Measurements from ENCODE around the gene KLK11.

KLK11 gene, protein sequence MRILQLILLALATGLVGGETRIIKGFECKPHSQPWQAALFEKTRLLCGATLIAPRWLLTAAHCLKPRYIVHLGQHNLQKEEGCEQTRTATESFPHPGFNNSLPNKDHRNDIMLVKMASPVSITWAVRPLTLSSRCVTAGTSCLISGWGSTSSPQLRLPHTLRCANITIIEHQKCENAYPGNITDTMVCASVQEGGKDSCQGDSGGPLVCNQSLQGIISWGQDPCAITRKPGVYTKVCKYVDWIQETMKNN

DNA sequence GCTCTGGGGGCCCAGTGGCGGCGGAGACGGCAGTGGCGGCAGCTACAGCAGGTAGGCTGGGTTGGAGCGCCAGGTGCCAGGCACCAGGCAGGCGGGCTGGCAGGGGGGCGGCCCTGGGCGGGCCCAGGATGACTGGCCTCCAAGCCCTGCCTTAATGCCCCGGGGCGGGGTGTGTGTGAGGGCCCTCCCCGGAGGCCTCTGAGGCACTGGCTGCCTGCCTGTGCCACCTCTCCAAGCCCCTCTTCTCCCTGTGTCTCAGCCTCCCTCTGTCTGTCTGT lies at the start of gene KLK11:
KLK11 (minus strand) TSS at position 63 of the 278 bp plus-strand sequence. CDS start 985 bp downstream, outside the sequence.
- no peak for DNase-seq (ENCODE audit: low read depth)

DNA sequence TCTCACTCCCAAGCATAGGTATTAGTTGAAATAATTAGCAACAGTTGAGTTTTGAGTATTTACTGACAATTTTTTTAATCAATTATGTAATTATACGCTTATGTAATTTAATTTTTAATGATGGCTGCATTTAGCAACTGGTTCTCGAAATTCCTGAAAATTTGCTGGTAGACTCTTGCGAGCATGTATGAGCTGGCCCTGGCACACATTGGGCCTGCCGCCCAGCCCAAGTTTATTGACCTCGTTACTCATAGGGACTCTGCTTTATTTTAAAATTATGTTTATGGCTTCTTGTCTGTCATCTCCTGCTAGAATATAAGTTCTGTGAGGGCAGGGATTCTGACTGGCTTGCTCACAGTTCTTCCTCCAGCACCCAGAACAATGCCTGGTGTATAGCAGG lies 49.6 kb upstream of the KLK11 start:
- DNase-seq (ENCODE audit: low read depth) = no peak

DNA sequence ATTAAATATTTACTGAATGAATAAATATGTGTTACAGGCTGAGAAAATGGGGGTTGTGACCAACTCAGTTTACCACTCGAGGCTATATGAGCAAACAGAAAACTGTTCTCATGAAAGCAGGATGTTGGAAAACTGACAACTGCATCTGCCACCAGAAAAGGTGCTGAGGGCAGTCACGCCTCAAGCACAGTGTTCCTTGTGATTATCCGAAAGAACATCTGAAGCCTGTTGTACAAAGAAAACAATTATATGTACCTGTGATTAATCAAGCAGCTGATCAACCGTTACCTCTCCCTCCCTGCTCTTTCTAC lies 44.6 kb upstream of the KLK11 start:
- DNase-seq (ENCODE audit: low read depth) = no peak

DNA sequence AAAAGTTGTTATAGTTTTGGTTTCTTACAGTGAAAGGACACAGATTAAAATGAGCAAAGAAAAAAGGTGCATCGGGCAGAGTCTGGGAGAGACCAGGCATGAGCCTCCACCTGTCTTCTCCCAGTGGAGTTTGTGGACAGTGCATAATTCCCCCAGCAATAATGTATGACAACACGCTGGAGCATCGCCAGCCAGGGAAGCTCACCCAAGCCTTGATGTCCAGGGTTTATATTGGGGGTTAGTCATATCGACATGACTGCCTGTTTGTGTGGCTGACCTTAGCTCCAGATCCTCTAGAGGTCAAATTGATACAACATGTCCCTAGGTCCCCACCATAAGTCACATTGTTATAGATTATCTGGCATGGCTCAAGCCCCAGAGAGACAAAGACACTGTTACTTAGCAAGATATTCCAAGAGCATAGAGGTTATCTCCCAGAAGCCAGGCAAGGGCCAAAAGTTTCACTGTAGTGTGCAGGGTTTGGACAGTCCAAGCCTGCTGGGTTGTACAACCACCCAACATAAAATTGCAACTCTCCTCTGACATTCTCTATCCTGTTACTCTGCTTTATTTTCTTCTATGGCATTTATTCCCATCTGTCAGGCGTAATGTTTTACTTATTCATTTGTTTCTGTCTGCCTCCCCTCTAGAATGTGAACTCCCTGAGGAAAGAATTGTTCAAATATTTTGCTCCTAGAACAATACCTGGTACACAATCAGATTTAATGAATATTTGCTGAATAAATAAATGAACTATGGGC lies 44.1 kb upstream of the KLK11 start:
- DNase-seq (ENCODE audit: low read depth) = no peak

DNA sequence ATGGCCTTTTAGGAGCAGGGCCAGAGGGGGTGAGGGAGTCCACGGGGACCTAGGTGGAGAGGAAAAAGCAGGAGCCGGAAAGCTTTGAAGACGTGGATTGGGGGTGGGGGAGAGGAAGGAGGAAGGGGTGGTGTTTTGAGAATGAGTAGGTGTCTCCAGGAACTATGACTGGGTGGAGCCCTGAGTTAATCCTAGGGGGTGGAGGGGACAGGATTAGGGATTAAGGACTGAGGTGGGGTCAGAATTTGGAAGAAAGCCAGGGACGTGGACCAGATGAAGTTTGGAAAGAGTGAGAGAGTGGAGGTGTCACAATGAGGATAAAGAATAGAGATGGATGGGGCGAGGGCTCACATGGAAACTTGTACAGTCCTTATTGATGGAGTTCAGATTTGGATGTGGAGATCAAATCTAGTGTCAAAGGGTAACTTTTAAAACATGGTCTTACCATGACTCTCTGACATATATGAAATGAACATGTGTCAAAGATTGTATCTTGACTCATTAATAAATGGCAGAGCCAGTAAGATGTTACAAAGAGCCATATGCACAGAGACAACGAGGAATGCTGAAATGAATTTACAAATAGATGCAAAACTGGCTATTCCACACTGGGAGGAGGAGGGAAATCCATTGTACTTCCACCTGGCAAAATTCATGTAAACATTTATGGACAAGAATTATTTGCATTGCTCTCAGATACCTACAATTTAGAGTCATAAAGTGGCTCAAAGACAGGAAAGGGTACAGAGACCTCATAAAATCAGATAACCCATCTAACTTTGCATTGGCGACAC lies 40.2 kb upstream of the KLK11 start:
- DNase-seq (ENCODE audit: low read depth) = no peak

DNA sequence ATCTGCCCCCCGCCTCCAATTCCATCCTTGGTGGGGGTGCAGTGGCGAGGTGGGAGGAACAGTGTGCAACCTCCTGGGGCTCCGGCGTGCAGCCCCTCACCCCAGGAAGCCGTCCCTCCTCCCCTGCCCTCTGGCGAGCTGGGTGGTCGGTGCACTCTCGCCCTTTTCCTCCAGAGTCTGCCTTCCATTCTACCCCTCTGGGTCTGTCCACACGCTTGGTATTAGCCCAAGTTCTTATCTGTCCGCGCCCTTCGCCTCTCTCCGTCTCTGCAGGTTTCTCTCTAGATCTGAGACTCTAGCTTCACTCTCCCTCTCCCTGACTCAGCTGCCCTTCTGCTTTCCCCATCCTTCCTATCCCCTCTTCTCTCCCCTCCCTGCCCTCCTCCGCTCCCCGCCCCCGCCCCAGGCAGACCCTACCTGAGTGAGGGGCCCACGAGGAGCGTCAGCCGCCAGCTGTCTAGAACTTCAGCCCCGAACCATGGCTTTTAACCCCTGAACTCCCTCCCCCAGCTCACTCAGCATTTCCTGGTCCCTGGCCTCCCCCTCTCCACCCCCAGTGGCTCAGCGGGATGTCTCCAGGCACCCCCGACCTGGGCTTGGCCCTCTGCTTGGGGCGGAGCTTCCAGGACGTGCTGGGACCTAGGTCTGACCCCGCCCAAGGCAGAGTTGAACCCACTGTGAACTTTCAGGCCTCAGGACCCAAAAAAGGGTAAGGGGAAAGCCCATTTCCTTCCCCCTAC lies 39.0 kb upstream of the KLK11 start:
- DNase-seq (ENCODE audit: low read depth) = no peak

DNA sequence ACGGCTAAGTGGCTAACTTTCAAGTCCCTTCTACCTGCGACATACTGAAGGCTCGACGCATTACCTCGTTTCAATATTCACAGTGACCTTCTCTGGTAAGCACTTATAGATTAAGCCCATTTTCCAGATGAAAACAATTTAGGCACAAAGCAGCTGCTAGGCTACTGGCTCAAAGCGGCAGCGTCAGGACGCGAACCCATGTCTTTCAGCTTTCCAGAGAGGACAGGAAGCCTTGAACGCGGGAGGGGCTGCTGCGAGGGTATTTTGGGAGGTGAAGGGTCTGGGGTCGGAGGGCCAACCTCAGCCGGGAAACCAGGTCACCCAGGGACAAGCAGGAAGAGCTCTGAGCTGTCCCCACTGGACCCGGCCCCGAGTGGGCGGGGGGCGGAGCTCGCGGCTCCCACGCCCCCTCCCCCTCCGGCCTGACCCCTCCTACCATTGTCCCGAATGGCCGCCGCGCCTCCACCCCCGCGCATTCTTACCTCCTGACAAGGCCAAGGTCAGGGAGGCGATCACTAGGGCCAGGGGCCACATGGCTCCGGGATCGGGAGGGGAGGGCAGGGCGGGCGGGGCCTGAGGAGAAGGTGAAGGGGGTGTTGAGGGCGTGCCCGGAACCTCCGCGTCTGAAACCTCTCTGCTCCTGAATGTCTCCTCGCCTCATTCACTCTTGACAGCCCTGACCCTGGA lies 38.3 kb upstream of the KLK11 start, which contains the start of gene KLK13:
KLK13 (minus strand) TSS at position 559 of the 687 bp plus-strand sequence; CDS start at position 534, 25 bp downstream.
- DNase-seq (ENCODE audit: low read depth) = no peak

DNA sequence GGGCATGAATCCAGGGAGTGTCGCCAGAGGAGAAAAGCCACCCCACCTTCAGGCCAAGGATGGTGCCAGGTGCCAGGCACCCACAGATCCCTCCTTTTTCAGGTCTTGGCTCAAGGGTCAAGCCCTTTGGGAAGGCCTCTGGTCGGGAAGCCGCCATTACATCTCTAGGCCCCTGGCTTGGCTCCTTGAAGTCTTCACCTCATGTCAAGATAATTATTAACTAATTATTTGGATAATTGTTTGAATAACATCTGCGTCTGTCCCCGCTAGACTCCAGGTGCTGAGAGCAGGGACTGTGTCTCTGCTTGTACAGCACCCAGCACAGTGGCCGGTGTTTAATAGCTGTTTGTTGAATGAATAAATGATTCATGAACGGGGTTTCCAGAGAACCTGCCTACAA lies 37.2 kb upstream of the KLK11 start:
- DNase-seq (ENCODE audit: low read depth) = no peak

DNA sequence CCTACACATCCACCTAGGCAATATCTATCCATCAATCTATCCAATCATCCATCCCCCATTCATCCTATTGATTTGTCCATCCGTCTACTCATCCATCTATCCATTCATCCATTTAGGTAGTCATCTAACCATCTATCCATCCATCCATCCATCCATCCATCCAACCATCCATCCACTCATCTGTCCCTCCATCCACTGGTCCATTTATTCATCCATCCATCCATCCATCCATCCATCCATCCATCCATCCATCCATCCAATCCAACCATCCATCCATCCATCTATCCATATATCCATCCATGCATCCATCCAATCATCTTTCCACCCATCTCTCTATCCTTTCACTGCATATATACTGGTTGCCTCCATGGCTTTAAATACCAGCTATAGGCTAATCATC lies 34.6 kb upstream of the KLK11 start:
- no peak for DNase-seq (ENCODE audit: low read depth)

DNA sequence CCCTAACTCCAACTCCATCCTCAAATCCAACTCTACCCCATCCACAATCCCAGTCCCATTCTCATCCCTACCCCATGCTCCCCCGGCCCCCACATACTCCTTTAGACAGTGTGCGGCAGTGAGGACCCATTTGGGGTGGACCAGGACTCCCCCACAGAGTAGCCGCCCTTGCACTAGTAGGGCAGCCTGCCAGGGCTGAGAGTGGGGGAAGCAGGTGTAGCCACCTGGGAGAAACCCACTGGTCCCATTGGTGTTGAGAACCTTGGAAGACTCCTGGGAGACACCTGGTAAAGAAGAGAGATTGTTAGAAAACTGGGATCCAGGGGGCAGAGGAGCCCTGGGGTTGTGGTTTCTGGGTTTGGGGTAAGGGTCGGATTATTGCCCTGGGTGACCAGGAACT lies 33.9 kb upstream of the KLK11 start:
- DNase-seq (ENCODE audit: low read depth) = no peak

DNA sequence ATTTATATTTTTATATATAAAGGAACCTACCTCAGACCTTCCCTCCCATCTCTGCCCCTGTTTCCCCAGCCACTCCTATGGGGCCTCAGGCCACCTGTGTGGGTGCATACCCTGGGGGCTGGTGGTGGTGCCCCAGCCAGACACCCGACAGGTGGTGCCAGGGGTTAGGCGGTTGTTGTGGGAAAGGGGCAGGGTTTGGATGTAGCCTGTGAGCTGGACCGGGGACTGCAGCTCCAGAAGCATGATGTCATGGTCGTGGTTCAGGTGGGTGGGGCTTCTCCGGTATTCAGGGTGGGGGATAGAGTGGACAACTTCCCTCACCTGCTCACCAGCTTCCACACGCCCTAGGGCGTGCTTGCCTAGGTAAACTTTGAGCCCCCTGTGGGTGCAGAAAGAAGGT lies 33.3 kb upstream of the KLK11 start:
- no peak for DNase-seq (ENCODE audit: low read depth)

DNA sequence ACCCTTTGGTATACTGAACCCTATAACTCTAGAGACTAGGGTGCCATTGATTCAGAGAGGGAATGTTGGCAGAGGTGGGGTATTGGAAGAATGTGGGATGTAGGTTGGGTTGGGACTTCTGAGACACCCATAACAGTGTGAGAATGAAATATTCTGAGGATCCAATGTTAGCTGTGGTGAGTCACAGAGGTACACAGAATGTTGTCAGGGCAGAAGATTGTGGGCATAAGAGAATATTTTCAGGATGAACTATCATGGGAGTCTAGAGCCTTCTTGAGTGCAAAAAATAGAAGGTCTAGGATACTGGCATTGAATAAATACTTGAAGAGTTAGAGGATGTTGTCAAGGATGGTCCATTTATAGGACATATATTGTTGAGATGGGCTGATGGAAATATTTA lies 29.4 kb upstream of the KLK11 start:
- no peak for DNase-seq (ENCODE audit: low read depth)

DNA sequence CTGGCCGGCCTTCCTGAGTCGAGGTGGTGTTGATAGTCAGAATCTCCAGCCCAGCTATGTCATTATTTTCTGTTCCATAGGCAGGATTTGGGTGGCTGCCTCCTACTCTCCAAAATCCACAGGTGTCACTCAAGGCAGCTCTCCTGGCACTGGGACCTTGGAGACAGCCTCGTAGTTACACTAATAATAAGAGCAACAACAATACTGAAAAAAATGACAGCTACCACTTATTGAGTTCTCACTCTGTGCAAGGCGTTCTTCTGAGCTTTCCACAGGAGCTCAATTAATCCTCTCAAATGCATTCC lies 20.6 kb upstream of the KLK11 start:
- DNase-seq (ENCODE audit: low read depth) = no peak

DNA sequence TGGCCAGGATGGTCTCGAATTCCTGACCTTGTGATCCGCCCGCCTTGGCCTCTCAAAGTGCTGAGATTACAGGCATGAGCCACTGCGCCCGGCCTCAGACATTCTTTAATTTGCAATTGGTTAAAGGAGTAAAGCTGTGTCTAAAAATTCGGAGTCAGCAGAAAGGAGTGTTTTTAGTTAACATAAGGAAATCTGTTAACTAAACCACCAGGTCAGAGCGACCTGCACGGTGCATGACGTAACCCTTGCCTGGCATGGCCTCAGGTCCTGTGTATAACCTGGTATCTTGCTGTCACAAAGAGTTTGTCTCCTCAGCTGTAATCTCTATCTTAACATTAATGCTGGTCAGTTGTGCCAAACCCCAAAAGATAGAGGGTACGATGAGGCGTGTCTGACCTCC lies 17.9 kb upstream of the KLK11 start:
- no peak for DNase-seq (ENCODE audit: low read depth)

DNA sequence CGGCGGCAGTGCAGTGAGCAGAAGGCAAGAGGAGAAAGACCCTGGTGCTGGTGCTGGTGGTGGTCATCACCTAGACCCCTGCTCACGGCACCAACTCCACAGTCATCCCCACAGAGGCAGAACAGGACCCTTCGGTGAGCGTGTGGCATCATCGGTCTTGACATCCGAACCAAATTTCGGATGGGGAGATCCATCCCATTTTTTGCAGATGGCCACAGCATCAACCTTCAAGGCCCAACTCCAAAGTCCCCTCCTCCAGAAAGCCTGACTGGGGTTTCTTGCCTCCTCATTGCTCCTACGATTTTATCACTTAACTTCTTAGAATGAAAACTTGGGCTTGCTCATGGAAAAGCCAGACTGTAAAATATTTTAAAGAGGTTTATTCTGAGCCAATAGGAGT lies 17.1 kb upstream of the KLK11 start:
- DNase-seq (ENCODE audit: low read depth) = no peak

DNA sequence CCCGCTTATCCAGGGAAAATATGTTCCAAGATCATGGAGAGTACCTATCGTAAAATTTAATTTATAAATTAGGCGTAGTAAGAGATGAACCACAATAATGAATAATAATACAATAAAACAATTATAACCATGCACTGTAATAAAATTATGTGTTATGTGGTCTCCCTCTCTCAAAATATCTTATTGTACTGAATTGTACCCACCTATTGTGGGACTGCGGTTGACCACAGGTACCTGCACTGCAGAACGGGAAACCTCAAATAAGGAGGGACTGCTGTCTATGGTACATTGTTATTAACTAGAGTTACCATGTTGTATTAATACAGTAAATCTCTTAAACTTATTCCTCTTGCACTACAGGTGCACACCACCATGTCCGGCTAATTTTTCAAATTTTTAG lies 13.7 kb upstream of the KLK11 start:
- DNase-seq (ENCODE audit: low read depth) = no peak

DNA sequence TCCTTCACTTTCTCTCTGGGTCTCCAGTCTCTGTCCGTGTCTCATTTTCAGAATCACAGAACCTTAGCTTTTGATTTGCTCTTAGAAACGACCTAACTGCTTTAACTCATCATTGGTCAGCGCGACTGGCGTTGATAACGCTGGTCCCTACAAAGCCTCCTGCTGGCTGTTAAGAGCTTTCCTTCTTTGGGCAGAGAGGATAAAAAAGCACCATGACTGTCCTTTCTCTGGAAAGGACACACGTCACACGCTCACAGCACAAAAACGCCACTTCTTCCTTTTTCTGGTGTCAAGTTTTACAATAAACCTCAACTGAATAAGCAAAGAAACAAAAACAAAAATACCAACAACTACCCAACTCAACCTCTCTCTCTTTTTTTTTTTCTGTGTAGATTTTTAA lies 10.1 kb upstream of the KLK11 start:
- DNase-seq (ENCODE audit: low read depth) = no peak

DNA sequence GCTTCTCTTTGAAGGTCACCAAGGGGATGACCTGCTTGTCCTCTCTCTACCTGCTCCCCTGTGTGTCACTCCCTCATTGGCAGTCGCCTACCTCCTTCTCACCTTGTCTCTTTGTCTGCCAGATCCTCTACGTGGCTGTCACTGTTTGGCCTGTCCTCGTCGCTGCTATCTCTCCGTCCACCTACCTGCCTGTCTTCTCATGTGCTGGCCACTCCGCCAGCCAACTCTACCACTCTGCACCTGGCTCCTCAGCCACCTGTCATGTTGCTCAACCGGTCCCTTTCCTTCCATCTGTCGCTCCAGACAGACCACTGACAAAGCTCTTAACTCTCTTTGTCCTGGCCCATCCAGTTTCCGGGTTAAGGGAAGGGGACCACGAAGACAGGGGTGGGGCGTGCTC lies 8.3 kb upstream of the KLK11 start, which contains the start of gene KLK12:
KLK12 (minus strand) TSS at position 299 of the 400 bp plus-strand sequence. CDS start 381 bp downstream, outside the sequence.
- DNase-seq (ENCODE audit: low read depth) = no peak

DNA sequence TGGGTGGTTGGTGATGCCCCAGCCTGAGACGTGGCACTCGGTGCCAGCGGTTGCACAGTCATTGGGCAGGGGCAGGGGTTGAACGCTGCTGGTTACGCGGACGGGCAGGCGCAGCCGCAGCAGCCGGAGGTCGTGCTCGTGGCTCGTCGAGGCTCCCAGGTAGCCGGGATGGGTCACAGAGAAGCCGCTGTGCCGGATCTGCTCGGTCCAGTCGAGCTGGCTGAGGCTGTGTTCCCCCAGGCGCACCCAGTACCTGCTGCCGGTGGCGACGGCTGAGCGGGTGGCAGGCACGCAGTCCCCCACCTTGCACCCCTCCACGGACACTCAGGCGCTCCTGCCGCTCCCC lies 5.4 kb upstream of the KLK11 start:
- no peak for DNase-seq (ENCODE audit: low read depth)

DNA sequence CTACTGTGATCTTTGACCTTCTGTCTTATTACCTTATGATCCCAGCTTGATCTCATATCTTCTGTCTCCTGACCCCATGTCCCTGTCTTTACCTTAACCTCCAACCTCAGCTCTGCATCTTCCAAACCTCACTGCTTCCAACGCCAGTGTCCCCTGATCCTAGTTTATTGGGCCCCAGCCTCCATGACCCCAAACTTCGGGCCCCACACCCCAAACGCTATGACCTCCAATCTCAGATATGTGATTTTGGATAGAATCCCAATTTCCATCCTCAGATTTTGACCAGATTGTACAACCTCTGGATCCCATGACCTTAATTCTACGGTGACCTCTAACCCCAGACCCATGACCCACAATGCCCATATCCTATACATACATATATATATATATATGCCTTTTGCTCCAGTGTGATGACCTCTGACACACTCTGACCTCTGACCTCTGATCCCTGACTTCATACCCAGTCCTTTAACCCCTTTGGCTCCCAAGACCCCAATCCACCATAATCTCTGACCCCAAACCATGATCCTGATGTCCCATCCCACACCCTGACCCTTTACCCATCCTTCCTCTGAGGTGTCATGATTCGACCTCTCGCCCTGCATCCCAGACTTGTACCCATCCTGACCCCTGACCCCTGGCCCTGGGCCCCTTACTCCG lies 4.9 kb upstream of the KLK11 start:
- DNase-seq (ENCODE audit: low read depth) = no peak

DNA sequence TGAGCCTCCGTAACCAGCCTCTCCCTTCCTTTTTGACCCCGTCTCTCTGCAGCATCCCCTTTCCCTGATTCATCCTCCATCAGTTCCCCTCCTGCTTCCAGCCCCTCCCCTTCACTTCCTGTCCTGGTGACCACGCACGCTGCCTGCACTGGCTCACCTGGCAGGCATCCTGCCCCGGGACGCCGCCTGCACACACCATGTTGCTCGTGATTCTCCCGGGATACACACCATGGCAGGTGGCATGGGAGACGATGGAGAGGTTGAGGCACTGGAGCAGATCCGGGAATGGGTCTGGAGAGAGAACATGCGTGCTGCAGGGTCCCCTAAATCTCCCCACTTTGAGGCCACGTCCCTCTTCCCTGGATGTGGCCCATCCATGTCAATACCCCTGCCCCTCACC lies 4.2 kb upstream of the KLK11 start:
- no peak for DNase-seq (ENCODE audit: low read depth)

DNA sequence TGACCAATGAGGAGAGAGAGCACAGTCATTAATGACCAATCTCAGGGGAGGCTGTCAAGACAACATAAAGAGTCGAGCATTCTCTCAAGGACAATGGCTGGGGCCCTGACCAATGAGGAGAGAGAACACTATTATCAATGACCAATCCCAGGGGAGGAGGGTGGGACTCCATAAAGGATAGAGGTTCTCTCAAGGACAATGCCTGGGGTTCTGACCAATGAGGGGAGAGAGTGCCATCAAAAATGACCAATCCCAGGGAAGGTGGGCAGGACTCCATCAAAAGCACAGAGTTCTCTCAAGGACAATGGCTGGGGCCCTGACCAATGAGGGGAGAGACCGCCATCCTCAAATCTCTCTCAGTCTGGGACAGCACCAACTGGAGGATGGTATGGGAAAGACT lies 3.3 kb upstream of the KLK11 start:
- no peak for DNase-seq (ENCODE audit: low read depth)
